ENCODE measurements around the gene CDC42BPB.

Gene CDC42BPB

DNA sequence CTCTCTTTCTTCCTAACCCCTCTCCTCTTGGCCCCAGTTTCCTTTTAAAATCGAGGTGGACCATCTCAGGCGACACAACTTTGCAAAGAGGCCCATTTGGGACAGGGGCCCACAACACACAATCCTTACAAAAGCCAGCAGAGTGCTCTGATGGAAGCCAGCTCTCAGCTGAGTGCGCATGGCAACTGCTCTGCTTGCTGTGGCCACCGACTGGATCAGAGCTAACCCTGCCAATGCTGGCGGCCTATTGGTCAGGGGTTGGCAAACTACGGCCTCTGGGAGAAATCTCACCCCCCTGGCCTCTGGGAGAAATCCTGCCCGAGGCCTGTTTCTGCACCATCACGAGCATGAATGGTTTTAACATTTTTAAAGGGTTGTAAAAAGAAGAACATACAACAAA, 79.9 kb downstream of the CDC42BPB start:
- Histone ChIP-seq H3K27ac (ENCODE audit: low read depth, low read length) (no peak overlapping the region), H3K27me3 (ENCODE audit: control insufficient read depth, insufficient read depth, low read length) (no peaks in the 10 kb centered on the region), H3K4me3 (ENCODE audit: low read length) (no peak overlapping the region), H3K36me3 (ENCODE audit: control insufficient read depth, insufficient read depth, low read length) (peaks cover 35% of the 10 kb centered on the region), H3K4me1 (ENCODE audit: control insufficient read depth, insufficient read depth, low read length) (no peaks in the 10 kb centered on the region), H3K9ac (ENCODE audit: low read length) (no peak overlapping the region)

- no peaks in the 10 kb centered on the region for H3K27me3 ChIP-seq (ENCODE audit: control insufficient read depth, insufficient read depth, low read length)
- H3K4me3 ChIP-seq (ENCODE audit: low read length) = no peak overlapping the region
- H3K27ac ChIP-seq (ENCODE audit: low read depth, low read length) = no peak overlapping the region
- H3K4me1 ChIP-seq (ENCODE audit: control insufficient read depth, insufficient read depth, low read length) = no peaks in the 10 kb centered on the region
- peaks cover 27% of the 10 kb centered on the region for H3K36me3 ChIP-seq (ENCODE audit: control insufficient read depth, insufficient read depth, low read length)
- no peak overlapping the region for H3K9ac ChIP-seq (ENCODE audit: low read length)
These were observed 81.7 kb downstream of the CDC42BPB start for GRCh38 chr14:102975662-102976061.

GRCh38 chr14:102973706-102974285, 83.6 kb downstream of the CDC42BPB start:
- no peak overlapping the region for H3K9ac ChIP-seq (ENCODE audit: low read length)
- H3K4me3 ChIP-seq (ENCODE audit: low read length) = no peak overlapping the region
- peaks cover 37% of the 10 kb centered on the region for H3K36me3 ChIP-seq (ENCODE audit: control insufficient read depth, insufficient read depth, low read length)
- H3K27me3 ChIP-seq (ENCODE audit: control insufficient read depth, insufficient read depth, low read length) = no peaks in the 10 kb centered on the region
- no peaks in the 10 kb centered on the region for H3K4me1 ChIP-seq (ENCODE audit: control insufficient read depth, insufficient read depth, low read length)
- no peak overlapping the region for H3K27ac ChIP-seq (ENCODE audit: low read depth, low read length)

DNA sequence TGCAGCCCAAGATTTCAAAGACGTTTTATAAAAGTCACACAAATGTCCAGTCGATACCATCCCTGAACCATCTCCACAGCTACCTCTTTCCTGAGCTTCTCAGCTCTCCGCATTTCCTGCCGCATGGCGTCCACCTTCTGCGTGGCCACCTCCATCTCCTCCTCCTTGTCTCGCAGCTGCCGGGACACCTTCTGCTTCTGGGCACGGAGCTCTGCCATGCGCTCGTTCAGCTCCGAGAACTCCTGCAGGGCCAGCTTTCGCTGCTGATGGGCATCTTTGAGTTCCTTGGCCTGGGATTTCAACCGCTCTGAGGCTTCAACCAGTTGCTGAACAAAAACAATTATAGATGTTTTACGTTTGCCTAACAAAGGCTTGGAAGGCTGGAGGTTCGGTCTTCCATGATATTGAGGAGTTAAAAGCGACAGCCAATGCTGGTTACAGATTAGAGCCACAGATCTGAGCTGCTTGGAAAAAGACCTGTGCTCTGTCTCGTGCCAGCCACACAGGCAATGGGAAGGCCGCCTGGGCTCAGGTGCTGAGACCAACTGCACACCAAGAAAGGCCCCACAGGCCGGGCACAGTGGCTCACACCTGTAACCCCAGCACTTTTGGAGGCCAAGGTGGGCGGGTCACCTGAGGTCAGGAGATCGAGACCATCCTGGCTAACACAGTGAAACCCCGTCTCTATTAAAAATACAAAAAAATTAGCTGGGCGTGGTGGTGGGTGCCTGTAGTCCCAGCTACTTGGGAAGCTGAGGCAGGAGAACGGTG, 85.3 kb downstream of the CDC42BPB start:
- Histone ChIP-seq H3K36me3 (ENCODE audit: control insufficient read depth, insufficient read depth, low read length) (peaks cover 39% of the 10 kb centered on the region), H3K4me1 (ENCODE audit: control insufficient read depth, insufficient read depth, low read length) (no peaks in the 10 kb centered on the region), H3K27me3 (ENCODE audit: control insufficient read depth, insufficient read depth, low read length) (no peaks in the 10 kb centered on the region), H3K4me3 (ENCODE audit: low read length) (no peak overlapping the region), H3K9ac (ENCODE audit: low read length) (no peak overlapping the region), H3K27ac (ENCODE audit: low read depth, low read length) (no peak overlapping the region)

- no peak overlapping the region for H3K4me3 ChIP-seq (ENCODE audit: low read length)
- H3K9ac ChIP-seq (ENCODE audit: low read length) = no peak overlapping the region
- H3K27ac ChIP-seq (ENCODE audit: low read depth, low read length) = no peak overlapping the region
- H3K27me3 ChIP-seq (ENCODE audit: control insufficient read depth, insufficient read depth, low read length) = no peaks in the 10 kb centered on the region
- peaks cover 39% of the 10 kb centered on the region for H3K36me3 ChIP-seq (ENCODE audit: control insufficient read depth, insufficient read depth, low read length)
- no peaks in the 10 kb centered on the region for H3K4me1 ChIP-seq (ENCODE audit: control insufficient read depth, insufficient read depth, low read length)
These were observed 86.0 kb downstream of the CDC42BPB start for GRCh38 chr14:102971314-102971713.

DNA sequence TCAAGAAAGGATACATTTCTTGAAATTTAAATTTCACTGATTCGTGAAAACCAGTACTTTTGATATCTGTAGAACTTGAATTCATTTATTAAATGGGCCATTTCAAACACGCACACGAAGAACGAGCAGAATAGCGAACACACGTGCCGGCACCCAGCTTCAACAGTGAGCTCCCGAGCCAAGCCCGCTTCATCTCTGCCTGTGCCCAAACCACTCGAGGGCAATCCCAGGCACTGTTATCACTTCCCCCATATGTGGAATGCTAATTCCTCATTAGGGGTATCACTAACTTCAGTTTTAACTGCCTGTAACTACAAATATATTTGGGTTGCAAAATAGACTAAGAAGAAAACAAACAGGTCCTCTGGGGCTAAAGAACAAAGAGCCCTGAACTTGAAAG, 86.9 kb downstream of the CDC42BPB start:
- no peak overlapping the region for H3K9ac ChIP-seq (ENCODE audit: low read length)
- H3K4me3 ChIP-seq (ENCODE audit: low read length) = no peak overlapping the region
- H3K27me3 ChIP-seq (ENCODE audit: control insufficient read depth, insufficient read depth, low read length) = no peaks in the 10 kb centered on the region
- peaks cover 38% of the 10 kb centered on the region for H3K36me3 ChIP-seq (ENCODE audit: control insufficient read depth, insufficient read depth, low read length)
- no peak overlapping the region for H3K27ac ChIP-seq (ENCODE audit: low read depth, low read length)
- H3K4me1 ChIP-seq (ENCODE audit: control insufficient read depth, insufficient read depth, low read length) = no peaks in the 10 kb centered on the region

- Histone ChIP-seq H3K27ac (ENCODE audit: low read depth, low read length) (no peak overlapping the region), H3K4me3 (ENCODE audit: low read length) (no peak overlapping the region), H3K36me3 (ENCODE audit: control insufficient read depth, insufficient read depth, low read length) (peaks cover 40% of the 10 kb centered on the region), H3K9ac (ENCODE audit: low read length) (no peak overlapping the region), H3K4me1 (ENCODE audit: control insufficient read depth, insufficient read depth, low read length) (no peaks in the 10 kb centered on the region), H3K27me3 (ENCODE audit: control insufficient read depth, insufficient read depth, low read length) (no peaks in the 10 kb centered on the region)
These were observed 87.4 kb downstream of the CDC42BPB start for GRCh38 chr14:102969901-102970300.

DNA sequence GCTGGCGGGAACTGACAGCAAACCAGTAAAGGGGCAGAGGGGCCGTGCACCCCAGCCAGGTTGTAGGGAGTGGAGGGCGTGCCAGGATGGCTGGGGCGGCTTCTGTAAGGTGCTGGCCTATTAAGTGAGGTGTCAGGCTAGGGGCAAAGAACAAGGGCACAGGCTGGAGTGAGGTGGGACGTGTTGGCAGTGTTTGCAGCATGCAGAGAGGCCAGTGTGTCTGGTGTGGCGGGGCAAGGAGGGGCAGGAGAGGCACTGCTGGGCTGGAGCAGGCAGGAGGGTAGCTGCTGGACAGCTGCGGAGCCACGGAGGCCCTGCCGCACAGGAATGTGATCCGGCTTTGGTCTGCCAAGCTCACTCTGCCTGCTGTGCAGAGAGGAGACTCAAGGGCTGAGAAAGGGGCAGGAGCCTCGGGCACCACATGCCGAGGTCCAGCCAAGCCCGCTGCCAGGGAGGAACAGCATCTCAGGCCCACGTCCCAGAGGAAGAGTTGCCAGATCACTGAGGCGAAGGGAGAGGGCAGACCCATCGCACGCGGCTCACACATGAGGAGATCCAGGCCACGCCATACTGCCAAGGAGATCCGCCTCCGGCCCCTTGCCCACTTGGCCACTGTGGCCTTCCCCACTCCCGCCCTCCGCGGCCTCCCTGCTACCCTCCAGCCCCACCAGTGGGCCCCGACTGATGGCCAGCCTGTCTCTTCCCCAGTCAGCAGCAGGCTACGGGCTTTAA, 88.1 kb downstream of the CDC42BPB start:
- no peak overlapping the region for H3K27ac ChIP-seq (ENCODE audit: low read depth, low read length)
- no peaks in the 10 kb centered on the region for H3K27me3 ChIP-seq (ENCODE audit: control insufficient read depth, insufficient read depth, low read length)
- H3K4me3 ChIP-seq (ENCODE audit: low read length) = no peak overlapping the region
- H3K36me3 ChIP-seq (ENCODE audit: control insufficient read depth, insufficient read depth, low read length) = peaks cover 41% of the 10 kb centered on the region
- no peaks in the 10 kb centered on the region for H3K4me1 ChIP-seq (ENCODE audit: control insufficient read depth, insufficient read depth, low read length)
- no peak overlapping the region for H3K9ac ChIP-seq (ENCODE audit: low read length)

GRCh38 chr14:102968306-102968705, 89.0 kb downstream of the CDC42BPB start:
- no peak overlapping the region for H3K27ac ChIP-seq (ENCODE audit: low read depth, low read length)
- no peaks in the 10 kb centered on the region for H3K4me1 ChIP-seq (ENCODE audit: control insufficient read depth, insufficient read depth, low read length)
- no peak overlapping the region for H3K4me3 ChIP-seq (ENCODE audit: low read length)
- H3K27me3 ChIP-seq (ENCODE audit: control insufficient read depth, insufficient read depth, low read length) = no peaks in the 10 kb centered on the region
- no peak overlapping the region for H3K9ac ChIP-seq (ENCODE audit: low read length)
- peaks cover 41% of the 10 kb centered on the region for H3K36me3 ChIP-seq (ENCODE audit: control insufficient read depth, insufficient read depth, low read length)

DNA sequence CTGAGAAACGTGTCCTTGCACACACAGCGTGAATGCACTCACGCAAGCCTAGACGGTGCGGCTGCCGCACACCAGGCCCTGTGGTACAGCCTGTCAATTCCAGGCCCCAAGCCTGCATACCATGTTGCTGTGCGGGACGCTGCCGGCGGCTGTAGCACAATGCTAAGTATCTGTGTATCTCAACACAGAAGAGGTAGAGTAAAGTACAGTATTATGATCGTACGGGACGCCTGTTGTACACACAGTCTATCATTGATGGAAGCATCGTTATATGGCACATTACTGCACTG, 89.9 kb downstream of the CDC42BPB start:
- Histone ChIP-seq H3K36me3 (ENCODE audit: control insufficient read depth, insufficient read depth, low read length) (peaks cover 40% of the 10 kb centered on the region), H3K27ac (ENCODE audit: low read depth, low read length) (no peak overlapping the region), H3K4me3 (ENCODE audit: low read length) (no peak overlapping the region), H3K9ac (ENCODE audit: low read length) (no peak overlapping the region), H3K4me1 (ENCODE audit: control insufficient read depth, insufficient read depth, low read length) (no peaks in the 10 kb centered on the region), H3K27me3 (ENCODE audit: control insufficient read depth, insufficient read depth, low read length) (no peaks in the 10 kb centered on the region)

DNA sequence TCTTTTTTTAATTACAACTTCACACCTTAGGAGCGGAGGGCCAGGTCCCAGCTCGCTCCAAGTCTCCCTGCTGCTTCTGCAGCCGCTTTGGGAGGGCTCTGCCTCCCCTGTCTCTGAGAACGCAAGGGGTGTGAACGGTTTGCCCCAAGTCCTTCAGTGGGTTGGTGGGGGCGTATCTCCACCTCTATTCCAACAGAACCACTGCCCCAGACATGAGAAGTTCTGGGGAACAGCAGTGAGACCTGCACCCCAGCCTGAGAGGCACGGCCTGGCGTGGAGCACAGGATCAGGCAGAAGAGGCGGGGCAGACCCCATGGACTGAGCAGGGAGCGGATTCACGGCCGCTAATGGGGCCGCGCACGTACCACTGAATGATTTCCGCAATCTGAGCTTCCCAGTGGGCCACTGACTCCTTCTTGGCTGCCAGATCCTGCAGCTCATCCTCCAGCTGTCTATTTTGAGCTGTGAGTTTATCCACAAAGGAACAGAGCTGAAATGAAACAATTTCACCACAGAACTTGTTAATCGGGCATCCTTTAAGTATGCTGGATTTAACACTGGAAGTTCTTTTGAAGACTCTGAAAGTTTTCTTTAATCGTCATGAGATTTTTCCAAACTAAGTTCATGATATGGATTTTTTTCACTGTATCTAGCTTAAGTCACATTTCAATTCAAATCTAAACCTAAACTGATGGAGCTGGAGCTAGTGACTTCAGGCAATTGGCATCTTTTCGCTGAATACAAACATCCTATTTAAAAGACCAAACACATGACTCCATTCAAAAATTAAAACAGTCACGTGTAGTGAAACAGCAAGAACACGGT, 90.5 kb downstream of the CDC42BPB start:
- H3K4me3 ChIP-seq (ENCODE audit: low read length) = no peak overlapping the region
- H3K27ac ChIP-seq (ENCODE audit: low read depth, low read length) = no peak overlapping the region
- no peaks in the 10 kb centered on the region for H3K27me3 ChIP-seq (ENCODE audit: control insufficient read depth, insufficient read depth, low read length)
- no peak overlapping the region for H3K9ac ChIP-seq (ENCODE audit: low read length)
- H3K36me3 ChIP-seq (ENCODE audit: control insufficient read depth, insufficient read depth, low read length) = peaks cover 45% of the 10 kb centered on the region
- no peaks in the 10 kb centered on the region for H3K4me1 ChIP-seq (ENCODE audit: control insufficient read depth, insufficient read depth, low read length)

GRCh38 chr14:102965971-102966655, 91.2 kb downstream of the CDC42BPB start:
- Histone ChIP-seq H3K27ac (ENCODE audit: low read depth, low read length) (no peak overlapping the region), H3K9ac (ENCODE audit: low read length) (no peak overlapping the region), H3K4me3 (ENCODE audit: low read length) (no peak overlapping the region), H3K36me3 (ENCODE audit: control insufficient read depth, insufficient read depth, low read length) (peaks cover 46% of the 10 kb centered on the region), H3K4me1 (ENCODE audit: control insufficient read depth, insufficient read depth, low read length) (no peaks in the 10 kb centered on the region), H3K27me3 (ENCODE audit: control insufficient read depth, insufficient read depth, low read length) (no peaks in the 10 kb centered on the region)
